Activated B cell treated with CpG ODN at 0.5 μM for 24 hours (primary cell): Measurements from ENCODE around the gene SVEP1. TPM values are rescaled to one million over a fixed set of nuclear protein-coding genes. Genes with fewer than 3 reads are reported as not detected.
"Not testable (repeated sequence)": the region's sequence is repeated elsewhere in the genome, so short reads cannot be mapped to it uniquely, and the experiment has no call there.

ENCODE experiments used
- ATAC-seq: fragments of 200-7000 bp; cut with Tn5 transposase; one replicate; pipeline ENCODE4 v1.10.0; 2021; ENCODE audit warnings: low read depth, mild to moderate bottlenecking, moderate library complexity
- CTCF ChIA-PET: fragments of 350-600 bp; sonication (Branson Sonifier 250); formaldehyde crosslinking; loops from one replicate; lab custom pipeline; 2021; ENCODE audit warnings: antibody characterized with exemption; lab: Charles Lee
- POLR2A ChIA-PET: fragments of 350-600 bp; sonication (Branson Sonifier 250); formaldehyde crosslinking; loops from one replicate; lab custom pipeline; 2021; ENCODE audit warnings: antibody characterized with exemption; lab: Charles Lee
- DNase-seq: peaks from one replicate; pipeline ENCODE4 v3.0.0; 2022
- H3K27ac Mint-ChIP-seq: one replicate; pipeline ENCODE4 v1.8.0; 2020; ENCODE audit warnings: mixed read lengths
- H3K27me3 Mint-ChIP-seq: one replicate; pipeline ENCODE4 v1.8.0; 2021; ENCODE audit warnings: mixed read lengths
- H3K36me3 Mint-ChIP-seq: one replicate; pipeline ENCODE4 v1.8.0; 2021; ENCODE audit warnings: low read depth, mixed read lengths
- H3K4me1 Mint-ChIP-seq: one replicate; pipeline ENCODE4 v1.8.0; 2021; ENCODE audit warnings: mixed read lengths
- H3K4me3 Mint-ChIP-seq: one replicate; pipeline ENCODE4 v1.8.0; 2020; ENCODE audit warnings: mild to moderate bottlenecking, mixed read lengths
- H3K9me3 Mint-ChIP-seq: one replicate; pipeline ENCODE4 v1.8.0; 2020; ENCODE audit warnings: mixed read lengths
- intact Hi-C: fragments of 100-400 bp; cut with micrococcal nuclease; formaldehyde crosslinking; loops from one replicate; pipeline ENCODE4 v1.15.1; 2024
- total RNA-seq: library from RNA; stranded (reverse); gene quantifications from 2 replicates; pipeline ENCODE4 v1.2.3, GENCODE V29; 2022
- TF ChIP-seq, protein P1 (sequence below): fragments of 200-600 bp; IDR thresholded peaks from one replicate; pipeline ENCODE4 v1.8.0; 2022; ENCODE audit warnings: antibody characterized with exemption, mild to moderate bottlenecking

The SVEP1 gene
- total RNA-seq, 1 donor from 2014 or later, result not detected

DNA sequence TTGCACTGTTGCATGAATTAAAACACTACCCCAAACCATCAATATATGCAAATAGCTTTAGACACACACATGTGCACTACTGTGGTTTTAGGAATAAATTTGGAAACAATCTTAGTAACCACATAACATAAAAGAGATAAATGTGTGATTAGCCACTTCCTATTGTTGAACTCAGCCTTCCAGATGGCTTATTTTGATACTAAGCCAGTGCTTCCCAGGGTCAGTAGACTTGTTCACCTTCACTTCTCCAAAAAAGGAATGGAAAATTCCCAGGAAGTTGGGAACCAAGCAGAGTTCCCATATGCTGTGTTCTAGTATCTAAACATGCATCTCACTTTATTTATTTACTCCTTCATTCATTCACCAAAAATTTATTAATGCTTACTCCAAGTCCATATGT, 47.8 kb downstream of the SVEP1 start:
- TF ChIP-seq, protein P1, sequence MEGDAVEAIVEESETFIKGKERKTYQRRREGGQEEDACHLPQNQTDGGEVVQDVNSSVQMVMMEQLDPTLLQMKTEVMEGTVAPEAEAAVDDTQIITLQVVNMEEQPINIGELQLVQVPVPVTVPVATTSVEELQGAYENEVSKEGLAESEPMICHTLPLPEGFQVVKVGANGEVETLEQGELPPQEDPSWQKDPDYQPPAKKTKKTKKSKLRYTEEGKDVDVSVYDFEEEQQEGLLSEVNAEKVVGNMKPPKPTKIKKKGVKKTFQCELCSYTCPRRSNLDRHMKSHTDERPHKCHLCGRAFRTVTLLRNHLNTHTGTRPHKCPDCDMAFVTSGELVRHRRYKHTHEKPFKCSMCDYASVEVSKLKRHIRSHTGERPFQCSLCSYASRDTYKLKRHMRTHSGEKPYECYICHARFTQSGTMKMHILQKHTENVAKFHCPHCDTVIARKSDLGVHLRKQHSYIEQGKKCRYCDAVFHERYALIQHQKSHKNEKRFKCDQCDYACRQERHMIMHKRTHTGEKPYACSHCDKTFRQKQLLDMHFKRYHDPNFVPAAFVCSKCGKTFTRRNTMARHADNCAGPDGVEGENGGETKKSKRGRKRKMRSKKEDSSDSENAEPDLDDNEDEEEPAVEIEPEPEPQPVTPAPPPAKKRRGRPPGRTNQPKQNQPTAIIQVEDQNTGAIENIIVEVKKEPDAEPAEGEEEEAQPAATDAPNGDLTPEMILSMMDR, result no peak
- POLR2A ChIA-PET, result no interaction called here
- no peak for DNase-seq
- no peaks in the 10 kb centered on the region for H3K4me1 Mint-ChIP-seq
- no peak overlapping the region for H3K27ac Mint-ChIP-seq
- CTCF ChIA-PET, result no interaction called here
- no peak for ATAC-seq
- H3K27me3 Mint-ChIP-seq, result peaks cover 1% of the 10 kb centered on the region
- intact Hi-C loops, result no loop called here
- no peaks in the 10 kb centered on the region for H3K36me3 Mint-ChIP-seq
- H3K4me3 Mint-ChIP-seq, result no peak overlapping the region
- peaks cover 4% of the 10 kb centered on the region for H3K9me3 Mint-ChIP-seq

DNA sequence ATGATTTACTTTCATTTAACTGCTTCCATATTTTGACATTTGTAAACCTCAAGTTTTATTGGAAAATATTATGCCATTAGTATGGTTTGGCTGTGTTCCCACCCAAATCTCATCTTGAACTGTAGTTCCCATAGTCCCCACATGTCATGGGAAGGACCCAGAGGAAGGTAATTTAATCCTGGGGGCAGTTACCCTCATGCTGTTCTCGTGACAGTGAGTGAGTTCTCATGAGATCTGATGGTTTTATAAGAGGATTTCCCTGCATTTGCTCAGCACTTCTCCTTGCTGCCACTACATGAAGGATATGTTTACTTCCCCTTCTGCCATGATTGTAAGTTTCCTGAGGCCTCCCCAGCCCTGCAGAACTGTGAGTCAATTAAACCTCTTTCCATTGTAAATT, 48.3 kb downstream of the SVEP1 start:
- H3K27ac Mint-ChIP-seq, ATAC-seq, H3K36me3 Mint-ChIP-seq, H3K4me1 Mint-ChIP-seq, H3K27me3 Mint-ChIP-seq, intact Hi-C loops, H3K4me3 Mint-ChIP-seq, POLR2A ChIA-PET, H3K9me3 Mint-ChIP-seq, DNase-seq, CTCF ChIA-PET: not testable (repeated sequence)

DNA sequence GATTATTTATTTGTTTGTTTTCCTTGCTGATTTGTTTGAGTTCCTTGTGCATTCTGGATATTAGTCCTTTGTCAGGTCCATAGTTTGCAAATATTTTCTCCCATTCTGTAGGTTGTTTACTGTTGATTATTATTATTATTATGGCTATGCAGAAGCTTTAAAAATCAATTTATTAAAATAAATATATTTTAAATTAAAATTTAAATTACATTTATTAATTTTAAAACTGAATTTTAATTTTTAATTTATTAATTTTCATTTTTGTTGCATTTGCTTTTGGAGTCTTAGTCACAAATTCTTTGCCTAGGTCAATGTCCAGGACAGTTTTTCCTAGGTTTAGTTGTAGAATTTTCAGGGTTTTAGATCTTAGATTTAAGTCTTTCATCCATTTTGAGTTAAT, 50.9 kb downstream of the SVEP1 start:
- CTCF ChIA-PET, result no interaction called here
- Mint-ChIP-seq H3K27ac (no peak overlapping the region), H3K36me3 (no peaks in the 10 kb centered on the region)

DNA sequence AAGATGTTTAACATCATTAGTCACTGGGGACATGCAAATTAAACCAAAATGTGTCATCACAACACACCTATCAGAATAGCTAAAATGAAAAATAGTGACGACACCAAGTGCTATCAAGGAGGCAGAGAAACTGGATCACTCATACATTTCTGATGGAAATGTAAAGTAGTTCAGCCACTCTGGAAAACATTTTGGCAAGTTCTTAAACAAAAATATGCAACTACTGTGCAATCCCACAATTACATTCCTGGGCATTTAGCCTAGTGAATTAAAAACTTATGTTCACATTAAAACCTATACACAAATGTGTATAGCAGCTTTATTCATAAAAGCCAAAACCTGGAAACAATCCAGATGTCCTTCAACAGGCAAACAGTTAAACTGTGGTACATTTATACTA, 53.1 kb downstream of the SVEP1 start:
- CTCF ChIA-PET, result no interaction called here
- H3K4me1 Mint-ChIP-seq, result no peaks in the 10 kb centered on the region
- intact Hi-C loops, result no loop called here

More for the DNA sequence above, 50.9 kb downstream of the SVEP1 start:
- peaks cover 4% of the 10 kb centered on the region for H3K9me3 Mint-ChIP-seq
- H3K4me3 Mint-ChIP-seq, result no peak overlapping the region
- TF ChIP-seq, protein P1, result no peak
- no peaks in the 10 kb centered on the region for H3K4me1 Mint-ChIP-seq
- no peaks in the 10 kb centered on the region for H3K27me3 Mint-ChIP-seq
- intact Hi-C loops, result no loop called here
- POLR2A ChIA-PET, result no interaction called here
- DNase-seq (no peak), ATAC-seq (no peak)

DNA sequence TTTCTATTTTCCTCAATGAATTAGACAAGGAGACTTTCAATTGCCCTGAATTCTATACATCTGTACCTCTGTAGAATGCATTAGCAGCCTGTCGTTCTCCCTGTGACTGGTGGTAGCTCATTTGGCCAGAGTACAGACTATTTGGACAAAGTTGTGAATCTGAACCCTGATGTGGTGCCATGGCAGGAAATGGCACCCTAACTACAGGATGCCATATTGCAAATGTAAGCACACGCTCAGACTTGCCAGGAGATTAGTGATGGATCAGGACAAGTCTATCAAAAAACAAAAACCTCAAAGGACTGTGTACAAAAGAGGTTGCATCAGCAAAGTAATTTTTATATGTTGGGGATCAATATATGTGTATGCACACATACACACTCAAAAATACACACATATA, 58.3 kb downstream of the SVEP1 start:
- CTCF ChIA-PET, result no interaction called here

More for the DNA sequence above, 53.1 kb downstream of the SVEP1 start:
- no peak for DNase-seq
- TF ChIP-seq, protein P1, result no peak
- POLR2A ChIA-PET, result no interaction called here
- Mint-ChIP-seq H3K27me3 (no peaks in the 10 kb centered on the region), H3K27ac (no peak overlapping the region), H3K36me3 (no peaks in the 10 kb centered on the region), H3K4me3 (no peak overlapping the region), H3K9me3 (peaks cover 4% of the 10 kb centered on the region)
- ATAC-seq, result no peak

More for the DNA sequence above, 58.3 kb downstream of the SVEP1 start:
- Mint-ChIP-seq H3K27ac (no peak overlapping the region), H3K4me1 (no peaks in the 10 kb centered on the region), H3K4me3 (no peak overlapping the region), H3K27me3 (no peaks in the 10 kb centered on the region), H3K9me3 (no peaks in the 10 kb centered on the region), H3K36me3 (no peaks in the 10 kb centered on the region)
- POLR2A ChIA-PET, result no interaction called here
- DNase-seq (no peak), ATAC-seq (no peak)
- TF ChIP-seq, protein P1, result no peak
- intact Hi-C loops, result no loop called here
